Measurements from ENCODE around the gene MAGI1.

The MAGI1 gene

DNA sequence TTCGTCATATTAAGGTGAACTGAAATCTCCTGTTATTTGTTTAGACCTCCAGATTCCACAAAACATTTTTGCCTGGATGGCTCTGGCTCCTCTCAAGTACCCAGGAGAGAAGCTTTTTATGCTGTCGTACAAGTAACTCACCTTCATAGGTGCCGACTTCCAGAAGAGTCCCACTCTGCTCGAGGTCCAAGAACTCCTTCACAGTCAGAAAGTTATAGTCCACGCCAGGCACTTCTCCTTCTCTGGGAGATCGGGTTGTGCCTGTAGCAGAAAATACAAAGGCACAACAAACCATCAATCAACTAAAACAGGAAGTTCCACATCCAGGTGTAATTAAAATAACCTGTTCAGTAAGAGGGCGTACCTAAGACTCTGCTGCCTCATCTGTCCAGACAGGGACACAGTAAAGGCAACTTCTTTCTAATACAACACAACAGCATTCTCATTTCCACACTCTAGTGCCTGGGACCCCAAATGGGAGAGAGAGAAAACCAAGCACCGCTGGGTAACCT, 545.3 kb downstream of the MAGI1 start:
- TF ChIP-seq FOXA1 (IDR thresholded peaks at IDR 0.05): no peak
- TF ChIP-seq PKNOX1 (IDR thresholded peaks at IDR 0.05): no peak
- TF ChIP-seq ARNT (IDR thresholded peaks at IDR 0.05): no peak
- no peak for TF ChIP-seq HDGF (IDR thresholded peaks at IDR 0.05; ENCODE audit: borderline replicate concordance)
- DNase-seq (ENCODE audit: extremely low spot score): no peak
- CTCF ChIA-PET: no interaction called here
- POLR2A ChIA-PET: no interaction called here

- CTCF ChIA-PET: no interaction called here
- POLR2A ChIA-PET: no interaction called here
- TF ChIP-seq ARNT (IDR thresholded peaks at IDR 0.05): no peak
- TF ChIP-seq NFRKB (IDR thresholded peaks at IDR 0.05): no peak
- no peak for TF ChIP-seq LEF1 (IDR thresholded peaks at IDR 0.05; ENCODE audit: borderline replicate concordance)
- no peak for TF ChIP-seq PKNOX1 (IDR thresholded peaks at IDR 0.05)
- TF ChIP-seq SP1 (IDR thresholded peaks at IDR 0.05): no peak
- no peak for TF ChIP-seq FOXK2 (IDR thresholded peaks at IDR 0.05)
- TF ChIP-seq ELF4 (IDR thresholded peaks at IDR 0.05): no peak
- TF ChIP-seq CTBP1 (IDR thresholded peaks at IDR 0.05; ENCODE audit: borderline replicate concordance): no peak
- TF ChIP-seq HDGF (IDR thresholded peaks at IDR 0.05; ENCODE audit: borderline replicate concordance): no peak
- no peak for TF ChIP-seq FOXA1 (IDR thresholded peaks at IDR 0.05)
- TF ChIP-seq L3MBTL2 (conservative IDR thresholded peaks at IDR 0.05): no peak
- TF ChIP-seq BHLHE40 (IDR thresholded peaks at IDR 0.05; ENCODE audit: borderline replicate concordance): no peak
- no peak for TF ChIP-seq FOXM1 (IDR thresholded peaks at IDR 0.05; ENCODE audit: borderline replicate concordance)
- no peak for TF ChIP-seq ZNF384 (IDR thresholded peaks at IDR 0.05)
- no peak for TF ChIP-seq TARDBP (IDR thresholded peaks at IDR 0.05)
- no peak for TF ChIP-seq SUZ12 (IDR thresholded peaks at IDR 0.05)
- no peak for DNase-seq (ENCODE audit: extremely low spot score)
Measured at GRCh38 chr3:65492249-65492648, 546.5 kb downstream of the MAGI1 start.

DNA sequence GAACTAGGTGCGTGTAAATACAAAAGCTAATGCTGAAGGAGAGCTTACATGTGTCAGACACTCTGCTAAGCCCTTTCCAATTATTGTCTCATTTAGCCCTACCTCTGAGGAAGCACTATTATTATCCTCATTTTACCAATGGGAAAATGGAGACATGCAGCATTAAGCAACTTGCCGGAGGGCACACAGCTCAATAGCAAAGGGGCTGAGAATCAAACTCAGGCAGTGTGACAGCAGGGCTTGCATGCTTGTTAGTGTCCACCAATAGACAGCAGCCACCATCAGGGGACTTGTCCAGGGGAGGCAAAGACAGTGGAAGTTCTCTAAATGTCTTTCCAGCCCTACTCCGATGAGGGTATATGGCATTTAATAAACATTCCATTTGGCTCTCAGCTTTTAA, 548.6 kb downstream of the MAGI1 start:
- TF ChIP-seq ZNF384 (IDR thresholded peaks at IDR 0.05): no peak
- TF ChIP-seq FOXK2 (IDR thresholded peaks at IDR 0.05): no peak
- no peak for TF ChIP-seq ARNT (IDR thresholded peaks at IDR 0.05)
- TF ChIP-seq SP1 (IDR thresholded peaks at IDR 0.05): no peak
- no peak for TF ChIP-seq ELF4 (IDR thresholded peaks at IDR 0.05)
- no peak for TF ChIP-seq FOXA1 (IDR thresholded peaks at IDR 0.05)
- TF ChIP-seq BHLHE40 (IDR thresholded peaks at IDR 0.05; ENCODE audit: borderline replicate concordance): no peak
- TF ChIP-seq PKNOX1 (IDR thresholded peaks at IDR 0.05): no peak
- TF ChIP-seq TARDBP (IDR thresholded peaks at IDR 0.05): no peak
- no peak for TF ChIP-seq NFRKB (IDR thresholded peaks at IDR 0.05)
- no peak for TF ChIP-seq FOXM1 (IDR thresholded peaks at IDR 0.05; ENCODE audit: borderline replicate concordance)
- no peak for TF ChIP-seq L3MBTL2 (conservative IDR thresholded peaks at IDR 0.05)
- no peak for TF ChIP-seq SUZ12 (IDR thresholded peaks at IDR 0.05)
- ChIA-PET POLR2A (no interaction called here), CTCF (no interaction called here)
- no peak for DNase-seq (ENCODE audit: extremely low spot score)

DNA sequence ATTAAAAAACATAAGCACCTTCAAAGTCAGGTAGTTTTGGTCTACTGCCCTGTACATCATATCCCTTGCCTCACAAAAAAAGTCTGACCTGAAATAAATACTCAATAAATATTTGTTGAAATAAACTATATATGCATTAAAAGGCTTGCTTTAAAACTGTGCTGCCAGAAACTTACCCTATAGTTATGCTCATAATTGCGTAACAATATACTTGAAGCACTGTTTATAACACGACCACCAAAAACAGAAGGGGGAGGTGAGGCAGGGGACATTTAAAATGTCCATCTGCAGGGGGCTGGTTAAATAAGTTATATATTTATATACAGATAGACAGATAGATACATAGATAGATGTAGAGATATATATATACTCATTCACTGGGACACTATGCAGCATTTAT, 549.5 kb downstream of the MAGI1 start:
- POLR2A ChIA-PET: no interaction called here
- TF ChIP-seq BHLHE40 (IDR thresholded peaks at IDR 0.05; ENCODE audit: borderline replicate concordance) (no peak), ELF4 (IDR thresholded peaks at IDR 0.05) (no peak), FOXA1 (IDR thresholded peaks at IDR 0.05) (no peak), SUZ12 (IDR thresholded peaks at IDR 0.05) (no peak), SP1 (IDR thresholded peaks at IDR 0.05) (no peak), L3MBTL2 (conservative IDR thresholded peaks at IDR 0.05) (no peak), FOXK2 (IDR thresholded peaks at IDR 0.05) (no peak), ARNT (IDR thresholded peaks at IDR 0.05) (no peak), CTBP1 (IDR thresholded peaks at IDR 0.05; ENCODE audit: borderline replicate concordance) (no peak), HDGF (IDR thresholded peaks at IDR 0.05; ENCODE audit: borderline replicate concordance) (no peak), PKNOX1 (IDR thresholded peaks at IDR 0.05) (no peak), LEF1 (IDR thresholded peaks at IDR 0.05; ENCODE audit: borderline replicate concordance) (no peak), ZNF384 (IDR thresholded peaks at IDR 0.05) (no peak)
- no peak for DNase-seq (ENCODE audit: extremely low spot score)
- CTCF ChIA-PET: no interaction called here

DNA sequence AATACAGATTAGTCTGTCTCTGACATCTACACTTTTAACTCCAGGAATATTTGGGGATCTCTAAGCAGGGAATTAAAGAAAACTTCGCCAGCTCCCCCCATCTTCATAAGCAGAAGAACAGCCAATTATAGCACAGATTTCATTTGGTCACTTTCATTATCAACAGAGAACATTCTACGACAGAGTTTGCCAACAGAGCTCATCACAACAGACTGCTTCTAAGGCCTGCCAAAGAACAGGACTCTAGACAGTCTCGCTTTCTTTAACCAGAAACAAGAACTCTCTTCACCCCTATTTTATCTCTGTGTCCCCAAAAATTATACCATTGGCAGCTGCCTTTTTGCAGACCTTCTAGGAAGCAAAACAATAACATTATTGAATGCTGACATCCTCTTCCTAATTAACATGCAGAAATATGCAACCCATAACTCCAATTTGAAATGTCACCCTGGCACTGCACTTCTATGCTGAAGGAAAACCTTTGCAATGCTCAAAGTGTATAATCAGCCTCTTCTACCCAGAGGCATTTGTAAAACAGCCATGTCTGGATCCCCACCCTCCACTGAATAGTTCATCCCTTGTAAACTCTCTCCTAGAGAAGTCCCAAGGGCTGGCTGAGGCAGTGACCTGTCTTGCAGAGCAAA, 552.8 kb downstream of the MAGI1 start:
- ChIA-PET CTCF (interaction anchor here (0.7 kb wide), 1 partner anchor 110 kb away, joined by 3 read pairs; no protein-coding TSS in a partner anchor), POLR2A (no interaction called here)
- TF ChIP-seq ELF4 (IDR thresholded peaks at IDR 0.05) (no peak), CTBP1 (IDR thresholded peaks at IDR 0.05; ENCODE audit: borderline replicate concordance) (no peak), BHLHE40 (IDR thresholded peaks at IDR 0.05; ENCODE audit: borderline replicate concordance) (no peak), HDGF (IDR thresholded peaks at IDR 0.05; ENCODE audit: borderline replicate concordance) (no peak), TARDBP (IDR thresholded peaks at IDR 0.05) (no peak), FOXK2 (IDR thresholded peaks at IDR 0.05) (no peak), PKNOX1 (IDR thresholded peaks at IDR 0.05) (no peak), SUZ12 (IDR thresholded peaks at IDR 0.05) (no peak), L3MBTL2 (conservative IDR thresholded peaks at IDR 0.05) (no peak), NFRKB (IDR thresholded peaks at IDR 0.05) (no peak), ZNF384 (IDR thresholded peaks at IDR 0.05) (no peak), FOXA1 (IDR thresholded peaks at IDR 0.05) (no peak), ARNT (IDR thresholded peaks at IDR 0.05) (no peak)
- DNase-seq (ENCODE audit: extremely low spot score): no peak

Measured in HEK293T (cell line).